ENCODE results near the gene TMEM114. TPM values are rescaled to one million over a fixed set of nuclear protein-coding genes. Genes with fewer than 3 reads are reported as not detected.

The TMEM114 gene
- total RNA-seq, 4 donors from 2014 or later: not detected

DNA sequence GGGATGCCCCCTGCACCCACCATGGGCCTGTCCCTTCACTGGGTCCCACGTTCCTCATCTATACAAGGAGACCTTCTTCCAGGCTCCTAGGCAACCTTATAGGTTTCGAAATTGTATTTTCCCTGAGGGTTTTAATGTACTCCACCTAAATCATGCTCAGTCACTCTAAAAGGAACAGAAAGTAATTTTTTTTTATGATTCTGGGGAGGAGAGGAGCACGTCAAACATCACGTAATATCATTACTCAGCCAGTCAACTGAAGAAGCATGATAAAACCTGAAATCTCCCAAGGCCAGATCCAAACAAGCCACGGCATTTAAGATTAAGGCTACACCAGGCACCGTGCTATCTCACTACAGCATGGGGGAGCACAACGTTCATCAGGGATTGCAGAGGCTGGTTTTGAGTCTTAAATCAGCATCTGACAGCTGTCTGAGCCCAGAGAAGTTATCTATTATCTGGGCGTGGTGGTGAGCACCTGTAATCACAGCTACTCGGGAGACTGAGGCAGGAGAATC, 3.9 kb upstream of the TMEM114 start:
- no peak for TF ChIP-seq POLR2A (IDR thresholded peaks at IDR 0.05)
- TF ChIP-seq, protein P1, sequence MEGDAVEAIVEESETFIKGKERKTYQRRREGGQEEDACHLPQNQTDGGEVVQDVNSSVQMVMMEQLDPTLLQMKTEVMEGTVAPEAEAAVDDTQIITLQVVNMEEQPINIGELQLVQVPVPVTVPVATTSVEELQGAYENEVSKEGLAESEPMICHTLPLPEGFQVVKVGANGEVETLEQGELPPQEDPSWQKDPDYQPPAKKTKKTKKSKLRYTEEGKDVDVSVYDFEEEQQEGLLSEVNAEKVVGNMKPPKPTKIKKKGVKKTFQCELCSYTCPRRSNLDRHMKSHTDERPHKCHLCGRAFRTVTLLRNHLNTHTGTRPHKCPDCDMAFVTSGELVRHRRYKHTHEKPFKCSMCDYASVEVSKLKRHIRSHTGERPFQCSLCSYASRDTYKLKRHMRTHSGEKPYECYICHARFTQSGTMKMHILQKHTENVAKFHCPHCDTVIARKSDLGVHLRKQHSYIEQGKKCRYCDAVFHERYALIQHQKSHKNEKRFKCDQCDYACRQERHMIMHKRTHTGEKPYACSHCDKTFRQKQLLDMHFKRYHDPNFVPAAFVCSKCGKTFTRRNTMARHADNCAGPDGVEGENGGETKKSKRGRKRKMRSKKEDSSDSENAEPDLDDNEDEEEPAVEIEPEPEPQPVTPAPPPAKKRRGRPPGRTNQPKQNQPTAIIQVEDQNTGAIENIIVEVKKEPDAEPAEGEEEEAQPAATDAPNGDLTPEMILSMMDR (IDR thresholded peaks at IDR 0.05): no peak
- peaks cover 0 to 13% (median 0%) of the 10 kb centered on the region in 4 donors for H3K4me1 ChIP-seq
- no peak overlapping the region for H3K4me3 ChIP-seq
- peaks cover 0 to 4% (median 0%) of the 10 kb centered on the region in 4 donors for H3K9me3 ChIP-seq
- no peak overlapping the region for H3K27ac ChIP-seq
- peaks cover 0 to 14% of the 10 kb centered on the region in 2 donors for H3K27me3 ChIP-seq
- H3K36me3 ChIP-seq: no peaks in the 10 kb centered on the region
- DNase-seq: no peak

- H3K27me3 ChIP-seq: peaks cover 0 to 23% of the 10 kb centered on the region in 2 donors
- H3K9me3 ChIP-seq: peaks cover 0 to under 1% (median 0%) of the 10 kb centered on the region in 4 donors
- H3K36me3 ChIP-seq: no peaks in the 10 kb centered on the region
- no peak overlapping the region for H3K4me3 ChIP-seq
- TF ChIP-seq POLR2A (IDR thresholded peaks at IDR 0.05): no peak
- TF ChIP-seq, protein P1 (IDR thresholded peaks at IDR 0.05): no peak
- H3K4me1 ChIP-seq: peaks cover 0 to 18% (median 0%) of the 10 kb centered on the region in 4 donors
- DNase-seq: no peak
- H3K27ac ChIP-seq: no peak overlapping the region
Measured at GRCh38 chr16:8591451-8591850, 1.1 kb upstream of the TMEM114 start.

DNA sequence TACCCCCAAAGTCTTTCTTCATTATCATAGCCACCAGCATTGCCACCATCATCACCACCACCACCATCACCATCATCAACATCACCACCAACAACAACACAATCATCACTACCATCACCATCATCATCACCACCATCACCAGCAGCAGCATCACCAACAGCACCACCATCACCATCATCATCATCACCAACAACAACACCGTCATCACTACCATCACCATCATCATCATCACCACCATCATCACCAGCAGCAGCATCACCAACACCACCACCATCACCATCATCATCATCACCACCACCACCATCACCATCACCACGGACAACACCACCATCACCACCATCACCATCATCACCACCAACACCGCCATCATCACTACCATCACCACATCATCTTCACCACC, 500 bp upstream of the TMEM114 start:
- peaks cover 0 to 18% (median 0%) of the 10 kb centered on the region in 4 donors for H3K4me1 ChIP-seq
- H3K4me3 ChIP-seq: no peak overlapping the region
- no peak for DNase-seq
- H3K36me3 ChIP-seq: no peaks in the 10 kb centered on the region
- H3K27me3 ChIP-seq: peaks cover 0 to 23% of the 10 kb centered on the region in 2 donors
- TF ChIP-seq, protein P1 (IDR thresholded peaks at IDR 0.05): no peak
- no peak for TF ChIP-seq POLR2A (IDR thresholded peaks at IDR 0.05)
- H3K9me3 ChIP-seq: no peaks in the 10 kb centered on the region
- no peak overlapping the region for H3K27ac ChIP-seq

GRCh38 chr16:8589057-8589899, 1.0 kb downstream of the TMEM114 start:
- Histone ChIP-seq H3K27me3 (peaks cover 0 to 23% of the 10 kb centered on the region in 2 donors), H3K4me1 (peaks cover 0 to 18% (median 0%) of the 10 kb centered on the region in 4 donors), H3K4me3 (peak overlapping the region in 1 of 4 donors; percentile 19), H3K9me3 (no peaks in the 10 kb centered on the region), H3K27ac (no peak overlapping the region), H3K36me3 (no peaks in the 10 kb centered on the region)
- no peak for DNase-seq
- TF ChIP-seq POLR2A (IDR thresholded peaks at IDR 0.05): no peak
- TF ChIP-seq, protein P1 (IDR thresholded peaks at IDR 0.05): no peak

- Histone ChIP-seq H3K27ac (no peak overlapping the region), H3K4me3 (no peak overlapping the region), H3K4me1 (peaks cover 0 to 18% (median 0%) of the 10 kb centered on the region in 4 donors), H3K27me3 (peaks cover 0 to 23% of the 10 kb centered on the region in 2 donors), H3K9me3 (no peaks in the 10 kb centered on the region), H3K36me3 (no peaks in the 10 kb centered on the region)
- TF ChIP-seq, protein P1 (IDR thresholded peaks at IDR 0.05): no peak
- no peak for TF ChIP-seq POLR2A (IDR thresholded peaks at IDR 0.05)
- no peak for DNase-seq
Measured at GRCh38 chr16:8588682-8589056, 1.6 kb downstream of the TMEM114 start.
